Measurements from ENCODE around the gene CADM2. TPM values are rescaled to one million over a fixed set of nuclear protein-coding genes. Genes with fewer than 3 reads are reported as not detected.

The CADM2 gene
- total RNA-seq, 1 experiment from 2014 or later, result 1.3 TPM

DNA sequence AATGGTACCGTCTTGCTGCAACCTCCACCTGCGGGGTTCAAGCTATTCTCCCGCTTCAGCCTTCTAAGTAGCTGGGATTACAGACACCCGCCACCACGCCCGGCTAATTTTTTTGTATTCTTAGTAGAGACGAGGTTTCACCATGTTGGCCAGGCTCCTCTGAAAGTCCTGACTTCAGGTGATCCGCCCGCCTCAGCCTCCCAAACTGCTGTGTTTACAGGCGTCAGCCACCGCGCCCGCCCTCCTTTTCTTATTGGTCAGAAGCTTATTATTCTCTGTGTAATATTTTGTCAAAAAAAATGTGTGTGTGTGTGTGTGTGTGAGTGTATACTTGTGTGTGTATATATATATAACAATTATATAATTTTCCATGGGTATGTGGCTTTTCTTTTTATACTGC is 425.6 kb downstream of the CADM2 start:
- no TSS peak for BruUV-seq (replicated peaks)
- intact Hi-C loops (cut with micrococcal nuclease; ENCODE audit: unreplicated experiment), result no loop called here
- CTCF ChIA-PET, result no interaction called here
- DNase-seq, result no peak
- Mint-ChIP-seq H3K4me1 (ENCODE audit: low read depth, unreplicated experiment) (no peaks in the 10 kb centered on the region), H3K9me3 (ENCODE audit: low read depth, unreplicated experiment) (no peaks in the 10 kb centered on the region), H3K36me3 (ENCODE audit: insufficient read depth, unreplicated experiment) (no peaks in the 10 kb centered on the region), H3K4me3 (ENCODE audit: low read depth, unreplicated experiment) (no peak overlapping the region), H3K27me3 (ENCODE audit: unreplicated experiment) (no peaks in the 10 kb centered on the region), H3K27ac (ENCODE audit: unreplicated experiment) (no peak overlapping the region)
- TF ChIP-seq, protein P1, sequence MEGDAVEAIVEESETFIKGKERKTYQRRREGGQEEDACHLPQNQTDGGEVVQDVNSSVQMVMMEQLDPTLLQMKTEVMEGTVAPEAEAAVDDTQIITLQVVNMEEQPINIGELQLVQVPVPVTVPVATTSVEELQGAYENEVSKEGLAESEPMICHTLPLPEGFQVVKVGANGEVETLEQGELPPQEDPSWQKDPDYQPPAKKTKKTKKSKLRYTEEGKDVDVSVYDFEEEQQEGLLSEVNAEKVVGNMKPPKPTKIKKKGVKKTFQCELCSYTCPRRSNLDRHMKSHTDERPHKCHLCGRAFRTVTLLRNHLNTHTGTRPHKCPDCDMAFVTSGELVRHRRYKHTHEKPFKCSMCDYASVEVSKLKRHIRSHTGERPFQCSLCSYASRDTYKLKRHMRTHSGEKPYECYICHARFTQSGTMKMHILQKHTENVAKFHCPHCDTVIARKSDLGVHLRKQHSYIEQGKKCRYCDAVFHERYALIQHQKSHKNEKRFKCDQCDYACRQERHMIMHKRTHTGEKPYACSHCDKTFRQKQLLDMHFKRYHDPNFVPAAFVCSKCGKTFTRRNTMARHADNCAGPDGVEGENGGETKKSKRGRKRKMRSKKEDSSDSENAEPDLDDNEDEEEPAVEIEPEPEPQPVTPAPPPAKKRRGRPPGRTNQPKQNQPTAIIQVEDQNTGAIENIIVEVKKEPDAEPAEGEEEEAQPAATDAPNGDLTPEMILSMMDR (IDR thresholded peaks at IDR 0.05; ENCODE audit: unreplicated experiment), result no peak

DNA sequence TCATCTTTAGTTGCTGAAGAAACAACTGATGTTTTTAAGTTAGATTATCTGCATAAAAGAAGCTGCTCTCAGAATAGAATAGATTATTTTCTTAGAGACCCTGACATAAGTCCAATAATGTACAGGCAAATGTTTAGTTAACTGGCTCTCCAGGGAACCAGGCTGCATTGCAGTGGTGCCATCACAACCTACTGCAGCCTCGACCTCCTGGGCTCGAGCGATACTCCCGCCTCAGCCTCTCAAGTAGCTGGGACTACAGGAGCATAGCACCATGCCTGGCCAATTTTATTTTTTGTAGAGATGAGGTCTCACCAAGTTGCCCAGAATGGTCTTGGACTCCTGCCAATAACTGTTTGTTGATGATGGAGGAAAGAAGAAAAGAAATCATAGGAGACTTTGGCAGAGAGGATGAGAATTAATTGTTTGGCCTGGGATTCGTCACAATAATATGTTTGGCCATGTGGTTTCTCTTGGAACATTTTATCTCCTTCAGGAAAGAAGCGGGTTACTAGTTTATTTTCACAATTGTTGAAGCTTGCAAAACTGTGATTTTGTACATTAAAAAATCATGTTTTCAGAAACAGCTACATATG is 429.2 kb downstream of the CADM2 start:
- H3K27ac Mint-ChIP-seq (ENCODE audit: unreplicated experiment), result no peak overlapping the region
- H3K4me3 Mint-ChIP-seq (ENCODE audit: low read depth, unreplicated experiment), result no peak overlapping the region
- H3K27me3 Mint-ChIP-seq (ENCODE audit: unreplicated experiment), result no peaks in the 10 kb centered on the region
- intact Hi-C loops (cut with micrococcal nuclease; ENCODE audit: unreplicated experiment), result no loop called here
- H3K36me3 Mint-ChIP-seq (ENCODE audit: insufficient read depth, unreplicated experiment), result no peaks in the 10 kb centered on the region
- CTCF ChIA-PET, result no interaction called here
- H3K9me3 Mint-ChIP-seq (ENCODE audit: low read depth, unreplicated experiment), result no peaks in the 10 kb centered on the region
- no TSS peak for BruUV-seq (replicated peaks)
- TF ChIP-seq, protein P1 (IDR thresholded peaks at IDR 0.05; ENCODE audit: unreplicated experiment), result no peak
- DNase-seq, result no peak
- no peaks in the 10 kb centered on the region for H3K4me1 Mint-ChIP-seq (ENCODE audit: low read depth, unreplicated experiment)

DNA sequence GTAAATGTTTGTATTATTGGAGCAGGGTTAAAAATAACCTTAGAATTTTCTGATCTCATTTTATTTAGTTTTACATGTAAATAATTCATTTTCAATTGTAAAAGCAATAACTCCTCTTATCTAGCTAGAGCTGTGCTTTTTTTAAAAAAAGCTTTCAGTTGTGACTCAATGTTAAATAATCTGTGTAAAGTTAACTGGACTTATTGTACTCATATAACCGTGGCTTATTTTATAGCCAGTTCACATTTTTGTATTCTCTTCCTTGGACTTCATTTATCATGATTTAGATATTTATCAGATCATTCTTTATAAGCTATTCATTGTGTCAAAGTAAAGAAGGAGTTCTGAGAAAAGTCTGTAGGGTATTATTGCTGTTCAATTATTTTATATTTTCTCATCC is 435.6 kb downstream of the CADM2 start:
- H3K4me3 Mint-ChIP-seq (ENCODE audit: low read depth, unreplicated experiment), result no peak overlapping the region
- DNase-seq, result no peak
- H3K9me3 Mint-ChIP-seq (ENCODE audit: low read depth, unreplicated experiment), result no peaks in the 10 kb centered on the region
- H3K27me3 Mint-ChIP-seq (ENCODE audit: unreplicated experiment), result no peaks in the 10 kb centered on the region
- intact Hi-C loops (cut with micrococcal nuclease; ENCODE audit: unreplicated experiment), result no loop called here
- TF ChIP-seq, protein P1 (IDR thresholded peaks at IDR 0.05; ENCODE audit: unreplicated experiment), result no peak
- CTCF ChIA-PET, result no interaction called here
- H3K36me3 Mint-ChIP-seq (ENCODE audit: insufficient read depth, unreplicated experiment), result no peaks in the 10 kb centered on the region
- BruUV-seq (replicated peaks), result no TSS peak
- H3K27ac Mint-ChIP-seq (ENCODE audit: unreplicated experiment), result no peak overlapping the region
- H3K4me1 Mint-ChIP-seq (ENCODE audit: low read depth, unreplicated experiment), result no peaks in the 10 kb centered on the region

DNA sequence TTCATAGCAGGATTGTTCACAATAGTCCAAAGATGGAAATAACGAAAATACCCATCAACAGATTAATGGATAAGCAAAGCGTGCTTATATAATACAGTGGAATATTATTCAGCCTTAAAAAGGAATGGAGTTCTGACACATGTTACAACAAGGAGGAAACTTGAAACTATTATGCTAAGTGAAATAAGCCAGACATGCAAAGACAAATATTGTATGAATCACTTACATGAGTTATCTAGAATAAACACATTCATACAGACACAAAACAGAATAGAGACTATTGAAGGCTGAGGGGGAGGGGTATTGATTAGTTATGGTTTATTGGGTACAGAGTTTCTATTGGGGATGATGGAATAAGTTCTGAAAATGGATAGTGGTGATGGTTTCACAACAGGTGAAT is 438.6 kb downstream of the CADM2 start:
- CTCF ChIA-PET, result no interaction called here
- Mint-ChIP-seq H3K27ac (ENCODE audit: unreplicated experiment) (no peak overlapping the region), H3K4me3 (ENCODE audit: low read depth, unreplicated experiment) (no peak overlapping the region), H3K9me3 (ENCODE audit: low read depth, unreplicated experiment) (no peaks in the 10 kb centered on the region), H3K36me3 (ENCODE audit: insufficient read depth, unreplicated experiment) (no peaks in the 10 kb centered on the region), H3K4me1 (ENCODE audit: low read depth, unreplicated experiment) (no peaks in the 10 kb centered on the region), H3K27me3 (ENCODE audit: unreplicated experiment) (no peaks in the 10 kb centered on the region)
- no peak for DNase-seq
- TF ChIP-seq, protein P1 (IDR thresholded peaks at IDR 0.05; ENCODE audit: unreplicated experiment), result no peak
- intact Hi-C loops (cut with micrococcal nuclease; ENCODE audit: unreplicated experiment), result no loop called here
- no TSS peak for BruUV-seq (replicated peaks)

All from Calu3 (cell line).